ENCODE measurements around the gene DDB1. TPM values are rescaled to one million over a fixed set of nuclear protein-coding genes. Genes with fewer than 3 reads are reported as not detected.

Gene DDB1
- total RNA-seq, 1 donor from 2014 or later: 188 TPM

GRCh38 chr11:61353131-61354067 lies 20.5 kb upstream of the DDB1 start:
- Mint-ChIP-seq H3K4me1 (ENCODE audit: low read depth) (no peaks in the 10 kb centered on the region), H3K27me3 (ENCODE audit: low read depth) (no peaks in the 10 kb centered on the region)
- no peak for TF ChIP-seq CTCF (IDR thresholded peaks at IDR 0.05)

GRCh38 chr11:61352038-61352437 lies 19.1 kb upstream of the DDB1 start:
- Mint-ChIP-seq H3K9me3 (ENCODE audit: low read depth) (no peaks in the 10 kb centered on the region), H3K4me3 (ENCODE audit: unreplicated experiment) (no peak overlapping the region), H3K36me3 (ENCODE audit: low read depth) (peaks cover 25% of the 10 kb centered on the region), H3K4me1 (ENCODE audit: low read depth) (no peaks in the 10 kb centered on the region), H3K27me3 (ENCODE audit: low read depth) (no peaks in the 10 kb centered on the region), H3K27ac (ENCODE audit: unreplicated experiment) (no peak overlapping the region)
- TF ChIP-seq CTCF (IDR thresholded peaks at IDR 0.05): no peak
- no peak for DNase-seq (ENCODE audit: low spot score)

More at GRCh38 chr11:61353131-61354067, 20.5 kb upstream of the DDB1 start:
- Mint-ChIP-seq H3K4me3 (ENCODE audit: unreplicated experiment) (no peak overlapping the region), H3K27ac (ENCODE audit: unreplicated experiment) (no peak overlapping the region), H3K9me3 (ENCODE audit: low read depth) (no peaks in the 10 kb centered on the region), H3K36me3 (ENCODE audit: low read depth) (peaks cover 22% of the 10 kb centered on the region)
- no peak for DNase-seq (ENCODE audit: low spot score)

- no peak overlapping the region for H3K27ac Mint-ChIP-seq (ENCODE audit: unreplicated experiment)
- H3K4me3 Mint-ChIP-seq (ENCODE audit: unreplicated experiment): no peak overlapping the region
- no peak for DNase-seq (ENCODE audit: low spot score)
- no peak for TF ChIP-seq CTCF (IDR thresholded peaks at IDR 0.05)
- peaks cover 22% of the 10 kb centered on the region for H3K36me3 Mint-ChIP-seq (ENCODE audit: low read depth)
- H3K9me3 Mint-ChIP-seq (ENCODE audit: low read depth): no peaks in the 10 kb centered on the region
- no peaks in the 10 kb centered on the region for H3K4me1 Mint-ChIP-seq (ENCODE audit: low read depth)
- H3K27me3 Mint-ChIP-seq (ENCODE audit: low read depth): no peaks in the 10 kb centered on the region
These were observed 17.9 kb upstream of the DDB1 start for GRCh38 chr11:61350803-61351202.

- Mint-ChIP-seq H3K27me3 (ENCODE audit: low read depth) (no peaks in the 10 kb centered on the region), H3K4me1 (ENCODE audit: low read depth) (no peaks in the 10 kb centered on the region), H3K27ac (ENCODE audit: unreplicated experiment) (no peak overlapping the region), H3K36me3 (ENCODE audit: low read depth) (peaks cover 22% of the 10 kb centered on the region), H3K9me3 (ENCODE audit: low read depth) (no peaks in the 10 kb centered on the region), H3K4me3 (ENCODE audit: unreplicated experiment) (no peak overlapping the region)
- no peak for TF ChIP-seq CTCF (IDR thresholded peaks at IDR 0.05)
- no peak for DNase-seq (ENCODE audit: low spot score)
These were observed 17.4 kb upstream of the DDB1 start for GRCh38 chr11:61350336-61350735.

GRCh38 chr11:61349916-61350315 lies 17.0 kb upstream of the DDB1 start:
- no peak for TF ChIP-seq CTCF (IDR thresholded peaks at IDR 0.05)
- peaks cover 22% of the 10 kb centered on the region for H3K36me3 Mint-ChIP-seq (ENCODE audit: low read depth)
- no peak for DNase-seq (ENCODE audit: low spot score)
- H3K27ac Mint-ChIP-seq (ENCODE audit: unreplicated experiment): no peak overlapping the region
- H3K4me3 Mint-ChIP-seq (ENCODE audit: unreplicated experiment): no peak overlapping the region
- no peaks in the 10 kb centered on the region for H3K27me3 Mint-ChIP-seq (ENCODE audit: low read depth)
- no peaks in the 10 kb centered on the region for H3K9me3 Mint-ChIP-seq (ENCODE audit: low read depth)
- no peaks in the 10 kb centered on the region for H3K4me1 Mint-ChIP-seq (ENCODE audit: low read depth)
